Inflammatory macrophage treated with lipopolysaccharide for 1 hour (primary cell): ENCODE results near the gene THRB.
A peak's percentile ranks its signal among the peaks of the same experiment; 100 is the strongest.
"Not testable (repeated sequence)": the region's sequence is repeated elsewhere in the genome, so short reads cannot be mapped to it uniquely, and the experiment has no call there.

ENCODE experiments used
- DNase-seq, 2 donors: peaks; one replicate each; pipeline ENCODE4 v3.0.0-alpha.2; 2020 to 2022

The THRB gene

DNA sequence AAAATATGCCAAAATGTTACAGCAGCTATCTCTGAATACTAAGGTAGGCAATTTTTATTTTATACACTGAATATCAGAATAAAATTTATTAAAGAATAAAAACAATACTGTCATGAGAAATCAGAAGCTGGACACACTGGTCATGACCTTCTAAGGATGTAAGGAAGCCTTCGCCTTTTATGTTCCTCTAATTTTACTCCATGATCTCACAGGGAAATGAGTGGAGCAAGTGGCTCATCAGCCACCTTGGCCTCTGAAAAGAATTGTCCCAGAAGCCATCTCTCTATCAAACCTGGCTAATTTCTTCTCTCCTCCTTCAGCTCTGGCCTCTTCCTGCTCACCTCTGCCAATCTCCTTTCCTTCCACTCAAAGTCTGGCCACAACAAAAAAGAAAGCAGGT lies 48.6 kb downstream of the THRB start:
- peak in 1 of 2 donors; percentile 3 for DNase-seq

DNA sequence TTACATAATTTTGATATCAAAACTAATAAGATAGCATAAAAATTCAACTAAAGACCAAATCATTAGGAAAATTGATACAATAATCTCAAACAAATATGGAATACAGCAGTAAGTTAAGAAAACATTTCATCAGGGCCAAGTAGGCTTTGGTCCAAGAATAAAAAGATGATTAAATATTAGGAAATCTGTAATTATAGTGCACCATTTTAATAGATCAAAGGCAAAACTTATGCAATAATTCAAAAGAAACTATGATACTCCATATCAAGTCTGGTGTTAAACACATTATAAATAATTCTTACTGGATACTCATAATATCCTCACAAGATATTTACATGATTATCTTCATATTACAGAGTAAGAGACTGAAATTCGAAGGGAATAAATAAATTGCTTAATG lies 51.2 kb downstream of the THRB start:
- no peak for DNase-seq

DNA sequence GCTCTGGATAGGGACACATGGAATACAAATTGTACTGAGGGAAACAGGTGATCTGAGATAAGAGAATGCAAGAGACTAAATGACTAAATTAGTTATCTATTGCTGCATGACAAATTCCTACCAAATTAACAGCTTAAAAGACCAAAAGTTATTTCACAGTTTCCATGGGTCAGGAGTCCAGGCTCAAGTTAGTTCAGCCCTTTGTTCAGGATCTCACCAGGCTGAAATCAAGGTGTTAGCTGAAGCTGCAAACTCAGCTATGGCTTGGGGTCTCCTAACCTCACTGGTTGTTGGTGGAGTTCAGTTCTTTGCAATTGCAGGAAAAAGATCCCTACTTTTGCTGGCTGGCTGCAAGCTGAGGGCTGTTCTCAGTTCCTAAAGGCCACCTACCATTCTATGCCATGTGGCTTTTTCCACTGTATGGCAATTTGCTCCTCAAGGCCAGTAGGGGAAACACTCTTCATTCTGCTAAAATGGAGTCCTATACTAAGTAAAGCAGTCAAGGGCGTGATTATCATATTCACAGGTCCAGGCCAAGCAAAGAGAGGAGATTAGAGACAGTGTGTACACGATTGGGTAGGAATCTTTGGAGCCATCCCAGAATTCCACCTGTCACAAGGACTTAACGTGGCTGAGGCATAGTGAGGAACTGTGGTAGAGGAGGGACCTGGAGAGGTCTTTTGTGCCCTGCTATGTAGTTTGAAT lies 53.7 kb downstream of the THRB start:
- no peak for DNase-seq

GRCh38 chr3:24439021-24439420 lies 55.6 kb downstream of the THRB start:
- DNase-seq = no peak

DNA sequence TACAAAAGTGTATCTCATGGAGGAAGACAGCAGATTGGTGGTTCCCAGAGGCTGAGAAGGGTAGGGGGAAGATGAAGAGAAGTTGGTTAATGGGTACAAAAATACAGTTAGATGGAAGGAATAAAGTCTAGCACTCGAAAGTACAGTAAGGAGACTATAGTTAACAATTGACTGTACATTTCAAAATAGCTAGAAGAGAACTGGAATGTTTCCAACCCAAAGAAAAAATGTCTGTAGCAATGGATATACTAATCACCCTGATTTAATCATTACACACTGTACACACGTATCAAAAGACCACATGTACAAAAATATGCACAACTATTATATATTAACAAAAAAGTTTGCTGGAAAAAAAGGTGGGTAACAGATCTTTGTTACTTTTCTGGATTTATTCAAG lies 57.3 kb downstream of the THRB start:
- DNase-seq = no peak

GRCh38 chr3:24435584-24435983 lies 59.1 kb downstream of the THRB start:
- no peak for DNase-seq

DNA sequence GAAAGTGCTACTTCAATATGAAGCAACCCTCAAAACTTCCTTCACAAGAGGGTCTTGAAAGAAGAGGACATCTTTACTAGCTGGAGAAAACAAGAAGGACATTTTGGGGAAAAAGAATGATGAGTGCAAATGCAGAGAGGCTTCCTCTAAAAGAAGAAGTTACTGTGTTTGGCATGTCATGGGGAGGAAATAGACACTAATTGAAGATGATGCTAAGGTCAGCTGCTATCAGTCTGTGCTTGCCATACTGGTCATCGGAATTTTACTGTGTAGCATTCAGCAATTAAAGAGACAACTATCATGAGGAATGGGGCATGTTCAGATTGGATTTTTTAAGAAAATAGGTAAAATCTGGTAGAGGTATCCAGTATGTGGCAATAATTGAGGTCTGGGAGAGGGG lies 60.0 kb downstream of the THRB start:
- DNase-seq = peak; percentile 7 to 46

GRCh38 chr3:24433838-24434591 lies 60.6 kb downstream of the THRB start:
- DNase-seq = no peak

- DNase-seq = no peak
Observed at GRCh38 chr3:24432989-24433388, 61.7 kb downstream of the THRB start.

- DNase-seq = peak; percentile 27 to 37
Observed at GRCh38 chr3:24428481-24428880, 66.2 kb downstream of the THRB start.

- DNase-seq = no peak
Observed at GRCh38 chr3:24426896-24427295, 67.8 kb downstream of the THRB start.

DNA sequence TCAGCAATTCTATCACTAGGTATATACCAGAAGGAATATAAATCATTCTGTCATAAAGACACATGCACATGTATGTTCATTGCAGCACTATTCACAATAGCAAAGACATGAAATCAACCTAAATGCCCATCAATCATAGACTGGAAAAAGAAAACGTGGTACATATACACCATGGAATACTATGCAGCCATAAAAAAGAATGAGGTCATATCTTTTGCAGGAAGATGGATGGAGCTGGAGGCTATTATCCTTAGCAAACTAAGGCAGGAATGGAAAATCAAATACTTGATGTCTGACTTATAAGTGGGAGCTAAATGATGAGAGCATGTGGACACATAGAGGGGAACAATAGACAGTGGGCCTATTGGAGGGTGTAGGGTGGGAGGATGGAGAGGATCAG lies 73.8 kb downstream of the THRB start:
- not testable (repeated sequence) for DNase-seq

DNA sequence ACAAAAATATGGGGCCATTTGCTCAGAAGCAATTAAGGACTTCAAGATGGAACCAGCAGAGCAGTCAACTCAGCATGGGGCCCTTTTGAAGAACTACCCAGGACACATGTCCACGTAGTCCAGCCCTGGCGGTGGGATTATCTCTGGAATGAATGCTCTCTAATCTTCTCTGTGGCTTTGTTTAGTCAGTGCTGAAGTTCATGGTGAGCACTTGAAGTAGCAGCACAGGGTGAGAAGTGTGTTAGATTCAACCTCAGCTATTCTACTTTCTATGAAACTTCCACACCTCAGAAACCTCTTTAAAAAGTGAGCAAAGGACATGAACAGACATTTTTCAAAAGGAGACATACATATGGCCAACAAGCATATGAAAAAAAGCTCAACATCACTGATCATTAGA lies 74.4 kb downstream of the THRB start:
- no peak for DNase-seq

DNA sequence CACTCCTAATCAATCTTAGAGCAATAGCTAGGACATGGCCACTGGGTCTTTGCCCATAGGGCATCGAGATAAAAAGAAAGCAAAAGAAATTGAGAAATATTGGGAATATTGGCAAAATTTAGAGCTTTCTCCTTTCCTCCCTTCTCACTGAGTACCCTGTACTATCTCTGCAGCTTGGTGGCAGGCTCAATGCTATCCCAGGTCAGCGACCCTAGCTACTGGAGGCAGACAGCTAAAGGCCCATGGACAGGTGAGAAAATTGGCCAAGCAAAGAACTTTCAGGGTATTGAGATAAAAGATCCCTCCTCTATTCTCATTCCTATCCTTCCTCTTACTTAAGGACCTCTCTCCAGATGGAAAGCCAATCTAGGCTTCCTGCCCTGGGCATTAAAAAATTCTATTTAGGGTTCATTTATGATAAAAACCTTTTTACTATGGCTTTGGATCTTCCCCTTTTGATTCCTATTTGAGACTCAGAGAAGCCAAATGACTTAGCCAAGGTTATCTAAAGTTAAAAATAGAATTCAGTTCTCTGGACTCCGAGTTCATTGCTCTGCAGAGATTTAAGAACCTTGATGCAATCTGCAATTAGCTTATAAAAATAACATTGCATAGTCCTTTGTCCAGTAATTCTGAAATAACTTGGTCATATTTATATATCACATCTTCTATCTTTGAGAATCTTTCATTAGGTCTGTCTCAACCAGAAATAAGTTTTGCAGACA lies 75.4 kb downstream of the THRB start:
- no peak for DNase-seq

- no peak for DNase-seq
Observed at GRCh38 chr3:24417730-24418129, 76.9 kb downstream of the THRB start.

DNA sequence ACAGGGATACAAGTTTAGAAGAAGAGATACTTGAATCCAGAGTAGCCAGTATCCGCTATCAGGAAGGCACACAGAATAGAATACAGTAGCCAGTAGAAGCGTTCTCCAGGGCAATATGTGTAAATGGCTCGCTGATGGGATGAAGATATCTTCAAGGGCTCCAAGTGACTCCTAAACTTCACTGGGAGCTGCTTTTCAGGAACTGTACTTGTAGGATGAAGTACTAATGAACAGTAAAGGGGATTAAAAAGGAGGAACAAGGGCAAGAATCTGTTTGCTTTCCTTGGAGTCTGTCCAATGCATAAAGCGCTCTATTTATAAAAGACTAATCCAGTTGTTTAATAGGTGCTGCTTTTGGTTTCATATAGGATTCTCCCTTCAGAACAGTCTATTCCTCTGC lies 78.4 kb downstream of the THRB start:
- no peak for DNase-seq

- no peak for DNase-seq
Observed at GRCh38 chr3:24415824-24416223, 78.8 kb downstream of the THRB start.

DNA sequence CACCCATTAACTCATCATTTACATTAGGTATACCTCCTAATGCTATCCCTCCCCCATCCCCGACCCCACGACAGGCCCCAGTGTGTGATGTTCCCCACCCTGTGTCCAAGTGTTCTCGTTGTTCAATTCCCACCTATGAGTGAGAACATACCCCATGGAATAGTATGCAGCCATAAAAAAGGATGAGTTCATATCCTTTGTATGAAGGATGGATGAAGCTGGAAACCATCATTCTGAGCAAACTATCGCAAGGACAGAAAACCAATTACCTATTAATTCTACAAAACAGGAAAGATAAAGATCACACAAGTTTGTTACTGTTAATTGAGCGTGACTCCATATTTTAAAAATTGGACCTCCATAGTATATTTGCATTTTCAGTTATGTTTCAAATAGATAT lies 81.0 kb downstream of the THRB start:
- DNase-seq = not testable (repeated sequence)

- no peak for DNase-seq
Observed at GRCh38 chr3:24410860-24411259, 83.8 kb downstream of the THRB start.

DNA sequence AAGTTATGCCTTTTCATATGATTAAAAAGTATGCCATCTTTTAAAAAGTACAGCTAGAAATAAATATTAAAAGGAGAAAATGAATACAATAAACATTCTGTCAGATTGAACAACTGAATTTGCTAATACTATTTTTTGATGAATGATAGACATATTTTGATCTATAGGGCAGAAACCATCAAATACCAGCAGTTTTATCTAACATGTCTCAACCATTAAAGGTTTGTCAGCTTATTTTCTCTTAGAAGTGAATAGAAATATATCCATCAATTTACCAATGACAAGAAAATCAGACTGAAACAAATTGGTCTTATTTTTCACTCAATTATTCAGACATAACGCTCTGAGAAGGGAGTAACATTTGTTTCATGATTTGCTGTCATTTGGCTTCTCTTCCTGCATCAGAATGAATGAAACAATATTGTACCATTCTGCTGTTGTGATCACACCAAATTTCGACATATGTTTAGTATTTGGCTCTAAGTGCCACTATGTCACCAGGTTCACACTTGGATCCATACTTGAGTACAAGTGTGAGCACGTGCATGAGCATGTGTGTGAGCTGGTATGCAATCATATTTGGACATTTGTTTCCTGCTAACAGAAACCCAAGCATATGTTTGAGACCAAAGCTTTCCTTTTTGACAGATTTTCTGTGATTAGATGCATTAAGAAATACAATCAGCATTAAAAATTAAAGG lies 86.5 kb downstream of the THRB start:
- no peak for DNase-seq

- no peak for DNase-seq
Observed at GRCh38 chr3:24406900-24407299, 87.8 kb downstream of the THRB start.

DNA sequence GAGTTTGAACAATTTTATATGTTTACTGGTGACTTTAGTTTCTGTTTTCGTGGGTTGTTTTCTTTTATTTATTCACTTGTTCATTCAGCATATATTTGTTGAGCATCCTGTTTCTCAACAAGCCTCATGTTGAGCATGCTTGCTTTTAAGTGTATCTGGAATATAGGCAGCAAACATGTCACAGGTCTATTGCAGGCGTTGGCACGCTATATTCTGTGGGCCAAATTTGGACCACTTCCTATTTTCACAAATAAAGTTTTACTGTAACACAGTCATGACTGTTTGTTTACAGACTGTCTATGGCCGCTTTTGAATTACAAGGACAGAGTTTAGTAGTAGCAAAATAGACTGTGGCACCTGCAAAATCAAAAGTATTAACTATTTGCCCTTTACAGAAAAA lies 89.6 kb downstream of the THRB start:
- no peak for DNase-seq

- DNase-seq = no peak
Observed at GRCh38 chr3:24401811-24402185, 92.9 kb downstream of the THRB start.
